Neural crest cell (in vitro differentiated cells): ENCODE data around the gene PIK3C2G. TPM values are rescaled to one million over a fixed set of nuclear protein-coding genes. Genes with fewer than 3 reads are reported as not detected.

Experiments
- DNase-seq: peaks from one replicate; pipeline ENCODE4 v3.0.0; 2021; ENCODE audit warnings: low read depth, mixed read lengths, low spot score
- H3K27ac Mint-ChIP-seq: one replicate; pipeline ENCODE4 v1.8.0; 2021; ENCODE audit warnings: mild to moderate bottlenecking, mixed read lengths; ENCODE audit not compliant: unreplicated experiment
- H3K27me3 Mint-ChIP-seq: 2 replicates; pipeline ENCODE4 v1.8.0; 2021; ENCODE audit warnings: low read depth, mild to moderate bottlenecking, mixed read lengths
- H3K36me3 Mint-ChIP-seq: 2 replicates; pipeline ENCODE4 v1.8.0; 2021; ENCODE audit warnings: low read depth, mild to moderate bottlenecking, mixed read lengths
- H3K4me1 Mint-ChIP-seq: 2 replicates; pipeline ENCODE4 v1.8.0; 2021; ENCODE audit warnings: mixed read lengths
- H3K4me3 Mint-ChIP-seq: one replicate; pipeline ENCODE4 v1.8.0; 2021; ENCODE audit warnings: mild to moderate bottlenecking, mixed read lengths
- H3K9me3 Mint-ChIP-seq: 2 replicates; pipeline ENCODE4 v1.8.0; 2021; ENCODE audit warnings: mixed read lengths
- total RNA-seq: library from RNA; stranded (reverse); gene quantifications from 2 replicates; pipeline ENCODE4 v1.2.1, GENCODE V29; 2021
- TF ChIP-seq, protein P1 (sequence below): fragments of 200-600 bp; sonication (generic); conservative IDR thresholded peaks from 2 replicates; pipeline ENCODE4 v1.5.0; 2021; ENCODE audit warnings: antibody characterized with exemption, mild to moderate bottlenecking

Gene PIK3C2G
- total RNA-seq, 1 donor from 2014 or later: not detected

DNA sequence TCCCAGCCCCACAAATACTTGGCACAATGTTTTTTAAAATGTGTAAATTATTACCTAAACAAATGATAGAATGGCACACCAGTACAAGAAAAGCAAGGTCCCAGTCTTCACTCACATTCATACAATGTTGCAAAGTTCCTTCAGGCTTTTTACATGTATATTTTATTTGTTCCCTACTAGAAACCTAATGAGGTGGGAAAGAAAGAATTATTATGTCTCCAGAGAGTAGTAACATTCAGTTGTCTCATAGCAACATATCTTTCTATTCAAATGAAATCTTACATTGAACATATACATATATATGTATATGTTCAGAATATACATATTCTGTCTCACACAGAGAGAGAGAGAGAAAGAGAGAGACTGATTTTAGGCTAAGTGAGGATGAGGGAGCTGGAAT lies 391.3 kb downstream of the PIK3C2G start:
- TF ChIP-seq, protein P1, sequence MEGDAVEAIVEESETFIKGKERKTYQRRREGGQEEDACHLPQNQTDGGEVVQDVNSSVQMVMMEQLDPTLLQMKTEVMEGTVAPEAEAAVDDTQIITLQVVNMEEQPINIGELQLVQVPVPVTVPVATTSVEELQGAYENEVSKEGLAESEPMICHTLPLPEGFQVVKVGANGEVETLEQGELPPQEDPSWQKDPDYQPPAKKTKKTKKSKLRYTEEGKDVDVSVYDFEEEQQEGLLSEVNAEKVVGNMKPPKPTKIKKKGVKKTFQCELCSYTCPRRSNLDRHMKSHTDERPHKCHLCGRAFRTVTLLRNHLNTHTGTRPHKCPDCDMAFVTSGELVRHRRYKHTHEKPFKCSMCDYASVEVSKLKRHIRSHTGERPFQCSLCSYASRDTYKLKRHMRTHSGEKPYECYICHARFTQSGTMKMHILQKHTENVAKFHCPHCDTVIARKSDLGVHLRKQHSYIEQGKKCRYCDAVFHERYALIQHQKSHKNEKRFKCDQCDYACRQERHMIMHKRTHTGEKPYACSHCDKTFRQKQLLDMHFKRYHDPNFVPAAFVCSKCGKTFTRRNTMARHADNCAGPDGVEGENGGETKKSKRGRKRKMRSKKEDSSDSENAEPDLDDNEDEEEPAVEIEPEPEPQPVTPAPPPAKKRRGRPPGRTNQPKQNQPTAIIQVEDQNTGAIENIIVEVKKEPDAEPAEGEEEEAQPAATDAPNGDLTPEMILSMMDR: no peak
- peaks cover 3% of the 10 kb centered on the region for H3K4me1 Mint-ChIP-seq
- no peak overlapping the region for H3K4me3 Mint-ChIP-seq
- no peaks in the 10 kb centered on the region for H3K36me3 Mint-ChIP-seq
- no peak for DNase-seq
- H3K27me3 Mint-ChIP-seq: no peaks in the 10 kb centered on the region
- no peaks in the 10 kb centered on the region for H3K9me3 Mint-ChIP-seq
- no peak overlapping the region for H3K27ac Mint-ChIP-seq

DNA sequence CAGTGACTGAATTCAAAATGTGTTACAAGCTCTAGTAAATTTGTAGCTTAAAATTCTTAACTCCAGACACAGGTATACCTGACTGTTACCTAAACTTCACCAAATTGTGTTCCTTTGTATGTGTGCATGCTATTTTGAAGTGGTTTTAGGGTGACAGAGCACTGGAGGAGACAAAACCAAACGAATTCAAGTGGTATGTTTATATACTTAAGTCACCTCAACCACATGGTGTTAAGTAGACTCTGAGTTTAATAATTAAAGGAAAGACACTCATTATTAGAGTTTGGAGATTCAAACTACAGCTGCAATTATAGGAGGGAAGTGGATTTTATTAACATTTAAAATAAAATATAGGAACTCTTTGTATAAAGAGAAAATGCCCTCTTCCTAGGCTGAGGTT lies 392.1 kb downstream of the PIK3C2G start:
- Mint-ChIP-seq H3K27ac (no peak overlapping the region), H3K9me3 (no peaks in the 10 kb centered on the region), H3K36me3 (no peaks in the 10 kb centered on the region), H3K4me3 (no peak overlapping the region), H3K27me3 (no peaks in the 10 kb centered on the region), H3K4me1 (no peaks in the 10 kb centered on the region)
- TF ChIP-seq, protein P1: no peak
- DNase-seq: no peak

DNA sequence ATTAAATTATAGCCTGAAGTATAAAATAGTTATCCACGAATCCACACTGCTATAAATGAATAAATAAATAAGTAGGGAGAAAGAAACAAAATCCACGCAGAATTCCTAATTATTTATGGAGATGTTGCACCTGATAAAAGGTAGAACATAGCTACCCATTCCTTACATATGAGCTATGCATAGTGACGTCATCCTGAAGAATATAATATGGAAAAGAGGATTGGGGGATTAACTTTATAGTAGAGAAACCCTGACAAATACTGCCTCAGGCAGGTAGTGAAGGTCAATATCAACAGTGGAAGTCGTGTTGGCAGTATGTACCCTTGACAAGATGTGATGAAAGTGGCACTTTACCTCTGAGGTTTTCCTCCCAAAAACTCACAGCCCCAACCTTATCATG lies 394.0 kb downstream of the PIK3C2G start:
- TF ChIP-seq, protein P1: no peak
- Mint-ChIP-seq H3K27me3 (no peaks in the 10 kb centered on the region), H3K9me3 (no peaks in the 10 kb centered on the region), H3K4me1 (no peaks in the 10 kb centered on the region), H3K36me3 (no peaks in the 10 kb centered on the region), H3K27ac (no peak overlapping the region), H3K4me3 (no peak overlapping the region)
- DNase-seq: no peak

DNA sequence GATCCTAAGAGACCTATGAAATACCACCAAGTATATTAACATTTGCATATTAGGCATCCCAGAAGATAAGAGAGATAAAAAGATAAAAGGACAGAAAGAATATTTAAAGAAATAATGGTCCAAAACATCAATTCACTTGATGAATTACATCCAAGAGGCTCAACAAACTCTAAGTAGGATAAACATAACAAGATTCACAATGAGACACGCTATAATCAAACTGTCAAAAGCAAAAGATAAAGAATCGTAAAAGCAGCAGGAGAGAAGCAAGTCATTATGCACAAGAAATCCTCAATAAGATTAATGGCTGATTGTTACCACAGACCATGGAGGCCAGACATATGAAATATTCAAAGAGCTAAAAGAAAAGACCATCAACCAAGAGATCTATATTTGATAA lies 396.9 kb downstream of the PIK3C2G start:
- Mint-ChIP-seq H3K4me3 (no peak overlapping the region), H3K4me1 (no peaks in the 10 kb centered on the region)
- TF ChIP-seq, protein P1: no peak

DNA sequence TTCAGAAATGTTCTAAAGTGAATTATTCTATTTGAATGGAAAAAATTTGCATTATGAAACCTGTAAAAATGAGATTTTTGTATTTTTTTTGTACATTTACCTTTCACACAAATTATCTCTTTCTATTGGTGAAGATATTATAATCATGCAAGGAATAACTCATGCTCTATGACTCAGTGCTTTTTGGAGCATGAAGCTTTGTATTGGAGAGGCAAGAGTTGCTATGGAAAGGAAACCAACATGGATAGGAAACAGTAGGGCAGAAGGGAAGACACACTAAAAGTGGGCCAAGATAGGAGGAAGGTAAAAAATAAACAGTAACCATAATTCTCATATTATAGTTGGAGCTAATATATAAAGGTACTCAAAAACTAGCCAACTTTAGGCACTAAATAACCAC lies 397.5 kb downstream of the PIK3C2G start:
- Mint-ChIP-seq H3K27me3 (no peaks in the 10 kb centered on the region), H3K4me1 (no peaks in the 10 kb centered on the region), H3K4me3 (no peak overlapping the region), H3K36me3 (no peaks in the 10 kb centered on the region), H3K27ac (no peak overlapping the region), H3K9me3 (peaks cover 5% of the 10 kb centered on the region)
- DNase-seq: no peak
- TF ChIP-seq, protein P1: no peak

More for the DNA sequence above, 396.9 kb downstream of the PIK3C2G start:
- Mint-ChIP-seq H3K9me3 (peaks cover 5% of the 10 kb centered on the region), H3K27me3 (no peaks in the 10 kb centered on the region), H3K36me3 (no peaks in the 10 kb centered on the region), H3K27ac (no peak overlapping the region)
- DNase-seq: no peak

DNA sequence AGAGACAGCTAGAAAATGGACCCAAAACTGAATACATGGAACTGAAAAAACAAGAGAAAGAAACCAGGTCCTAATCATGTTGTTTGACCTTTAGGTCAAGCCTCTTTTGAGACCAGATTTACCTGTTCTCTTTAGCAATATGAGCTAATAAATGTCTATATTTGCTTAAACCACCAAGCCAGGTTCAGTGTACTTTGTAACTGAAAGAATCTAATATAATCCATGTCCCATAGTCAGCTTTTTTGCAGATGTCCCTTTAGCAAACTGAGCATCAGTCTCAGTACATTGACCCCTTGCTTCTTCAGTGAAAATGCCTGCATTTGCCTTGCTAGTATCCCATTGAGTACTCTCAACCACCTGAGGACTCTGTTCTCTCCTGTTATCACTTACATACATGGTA lies 414.8 kb downstream of the PIK3C2G start:
- no peak for DNase-seq
- Mint-ChIP-seq H3K4me1 (no peaks in the 10 kb centered on the region), H3K4me3 (no peak overlapping the region), H3K27ac (no peak overlapping the region), H3K9me3 (no peaks in the 10 kb centered on the region), H3K36me3 (no peaks in the 10 kb centered on the region), H3K27me3 (no peaks in the 10 kb centered on the region)
- TF ChIP-seq, protein P1: no peak
